Thoracic aorta (tissue), 2 donors: Measurements from ENCODE around the gene HOGA1. TPM values are rescaled to one million over a fixed set of nuclear protein-coding genes. Genes with fewer than 3 reads are reported as not detected.
"Not testable (repeated sequence)": the region's sequence is repeated elsewhere in the genome, so short reads cannot be mapped to it uniquely, and the experiment has no call there.

Experiments
- ATAC-seq: fragments of 150-250 bp; one replicate; pipeline ENCODE4 v1.8.0; 2017; ENCODE audit warnings: low read depth; ENCODE audit not compliant: insufficient number of reproducible peaks, low FRiP score
- DNase-seq: peaks from one replicate; pipeline ENCODE4 v3.0.0-alpha.2; 2020; ENCODE audit warnings: low spot score
- H3K27ac ChIP-seq, 2 donors: fragments of 200-600 bp; sonication (generic); 1 replicate in 1 of 2; 2 replicates in 1 of 2; pipeline ENCODE4 v1.5.1; 2016; ENCODE audit warnings: mild to moderate bottlenecking in 2 of 2, moderate library complexity in 2 of 2
- H3K27me3 ChIP-seq: fragments of 200-600 bp; sonication (generic); replicated peaks from 2 replicates; pipeline ENCODE4 v1.6.0; 2016; ENCODE audit warnings: mild to moderate bottlenecking; ENCODE audit not compliant: insufficient read depth
- H3K36me3 ChIP-seq: fragments of 200-600 bp; sonication (generic); one replicate; pipeline ENCODE4 v1.5.1; 2016
- H3K4me1 ChIP-seq, 2 donors: fragments of 200-600 bp; sonication (generic); 1 replicate in 1 of 2; 2 replicates in 1 of 2; pipeline versions ENCODE4 v1.5.1 to v1.6.0; 2016; ENCODE audit warnings: low read depth in 2 of 2, mild to moderate bottlenecking in 1 of 2; ENCODE audit not compliant: control insufficient read depth in 1 of 2
- H3K4me3 ChIP-seq: fragments of 200-600 bp; sonication (generic); 2 replicates; pipeline ENCODE4 v1.5.1; 2016; ENCODE audit warnings: mild to moderate bottlenecking
- H3K9me3 ChIP-seq: fragments of 200-600 bp; sonication (generic); 2 replicates; pipeline ENCODE4 v1.5.1; 2016
- total RNA-seq, 2 donors: library from RNA; depleted of rRNA; stranded (reverse); fragments of >200 nt; gene quantifications; one replicate each; pipeline versions ENCODE4 v1.1.0 to v1.2.3, GENCODE V29; 2016
- TF ChIP-seq, protein P1 (sequence below): fragments of 200-600 bp; sonication (generic); IDR thresholded peaks from one replicate; pipeline ENCODE4 v1.5.1; 2019; ENCODE audit warnings: antibody characterized with exemption

The HOGA1 gene
- total RNA-seq, 2 donors from 2014 or later = 7.0 to 12.3 TPM

DNA sequence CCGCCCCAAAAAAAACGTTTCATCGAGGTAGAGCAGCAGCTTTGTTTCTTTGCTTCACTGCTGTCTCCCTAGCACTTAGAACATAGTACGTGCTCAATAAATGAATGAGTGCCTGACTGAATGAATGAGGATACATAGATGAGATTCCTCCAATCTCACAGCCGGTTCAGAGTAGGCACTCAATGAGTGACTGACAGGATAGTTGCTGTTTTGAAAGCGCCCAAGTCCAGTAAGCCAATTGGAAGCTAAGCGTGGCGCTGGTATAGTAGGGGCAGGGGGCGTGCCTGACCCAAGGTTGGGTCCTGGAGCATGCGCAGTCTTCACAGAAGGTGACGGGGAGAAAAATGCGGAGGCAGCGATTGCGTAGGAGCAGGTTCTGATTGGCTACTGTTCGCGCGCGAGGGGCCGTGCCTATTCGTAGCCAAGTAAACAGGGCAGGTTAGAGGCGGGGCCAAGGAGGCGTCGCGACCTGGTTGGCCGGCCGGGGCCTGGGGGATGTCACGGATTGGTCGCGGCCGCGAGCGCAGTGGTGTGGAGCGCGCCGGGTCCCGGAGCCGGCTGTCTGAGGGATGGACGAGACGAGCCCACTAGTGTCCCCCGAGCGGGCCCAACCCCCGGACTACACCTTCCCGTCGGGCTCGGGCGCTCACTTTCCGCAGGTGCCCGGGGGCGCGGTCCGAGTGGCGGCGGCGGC is 56.1 kb downstream of the HOGA1 start, which contains the start of gene PI4K2A:
Gene PI4K2A (plus strand): TSS at position 498 of the 694 bp plus-strand sequence. CDS start 72 bp downstream, at position 570.
- Histone ChIP-seq H3K4me1 (peaks cover 15 to 27% of the 10 kb centered on the region in 2 donors), H3K36me3 (peaks cover 11% of the 10 kb centered on the region), H3K27ac (peak within 1 kb of the TSS; percentile 76 to 80), H3K27me3 (no peaks in the 10 kb centered on the region), H3K9me3 (no peaks in the 10 kb centered on the region), H3K4me3 (peak within 1 kb of the TSS; percentile 94)
- TF ChIP-seq, protein P1, sequence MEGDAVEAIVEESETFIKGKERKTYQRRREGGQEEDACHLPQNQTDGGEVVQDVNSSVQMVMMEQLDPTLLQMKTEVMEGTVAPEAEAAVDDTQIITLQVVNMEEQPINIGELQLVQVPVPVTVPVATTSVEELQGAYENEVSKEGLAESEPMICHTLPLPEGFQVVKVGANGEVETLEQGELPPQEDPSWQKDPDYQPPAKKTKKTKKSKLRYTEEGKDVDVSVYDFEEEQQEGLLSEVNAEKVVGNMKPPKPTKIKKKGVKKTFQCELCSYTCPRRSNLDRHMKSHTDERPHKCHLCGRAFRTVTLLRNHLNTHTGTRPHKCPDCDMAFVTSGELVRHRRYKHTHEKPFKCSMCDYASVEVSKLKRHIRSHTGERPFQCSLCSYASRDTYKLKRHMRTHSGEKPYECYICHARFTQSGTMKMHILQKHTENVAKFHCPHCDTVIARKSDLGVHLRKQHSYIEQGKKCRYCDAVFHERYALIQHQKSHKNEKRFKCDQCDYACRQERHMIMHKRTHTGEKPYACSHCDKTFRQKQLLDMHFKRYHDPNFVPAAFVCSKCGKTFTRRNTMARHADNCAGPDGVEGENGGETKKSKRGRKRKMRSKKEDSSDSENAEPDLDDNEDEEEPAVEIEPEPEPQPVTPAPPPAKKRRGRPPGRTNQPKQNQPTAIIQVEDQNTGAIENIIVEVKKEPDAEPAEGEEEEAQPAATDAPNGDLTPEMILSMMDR = no peak
- peak; percentile 95 for ATAC-seq
- peak; percentile 97 for DNase-seq

DNA sequence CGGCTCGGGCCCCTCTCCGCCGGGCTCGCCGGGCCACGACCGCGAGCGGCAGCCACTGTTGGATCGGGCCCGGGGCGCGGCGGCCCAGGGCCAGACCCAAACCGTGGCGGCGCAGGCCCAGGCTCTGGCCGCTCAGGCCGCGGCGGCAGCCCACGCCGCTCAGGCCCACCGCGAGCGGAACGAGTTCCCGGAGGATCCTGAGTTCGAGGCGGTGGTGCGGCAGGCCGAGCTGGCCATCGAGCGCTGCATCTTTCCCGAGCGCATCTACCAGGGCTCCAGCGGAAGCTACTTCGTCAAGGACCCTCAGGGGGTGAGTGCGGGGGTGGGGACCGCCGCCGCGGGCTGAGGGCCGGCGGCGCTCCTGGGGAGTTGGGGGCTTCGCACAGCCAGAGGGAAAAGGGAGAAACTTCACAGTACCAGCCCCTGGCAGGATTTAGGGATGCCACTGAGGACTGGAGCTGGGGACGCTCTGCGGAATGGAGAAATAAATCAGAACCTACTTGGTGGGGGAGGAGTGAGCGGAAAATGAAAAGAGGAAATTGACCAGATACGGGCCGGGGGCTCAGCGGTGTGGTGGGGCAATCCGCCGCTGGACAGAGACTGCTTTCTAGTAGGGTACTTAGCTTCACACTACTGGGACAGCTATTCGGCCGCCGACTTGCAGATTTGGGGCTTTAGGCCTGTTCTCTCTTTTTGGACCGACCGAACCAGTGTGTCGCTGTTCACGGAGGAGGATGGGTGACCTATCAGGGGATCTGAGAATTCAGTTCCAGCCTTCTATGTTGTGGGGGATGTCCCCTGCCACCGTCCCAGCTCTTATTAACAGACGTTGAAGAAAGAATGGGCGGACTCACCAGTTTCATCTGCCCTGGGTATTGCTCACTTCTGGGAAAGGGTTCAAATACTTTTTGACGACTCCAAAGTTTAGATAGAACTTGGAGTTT is 57.0 kb downstream of the HOGA1 start:
- peaks cover 11% of the 10 kb centered on the region for H3K36me3 ChIP-seq
- peak; percentile 46 for ATAC-seq
- H3K4me1 ChIP-seq = peaks cover 15 to 27% of the 10 kb centered on the region in 2 donors
- DNase-seq = no peak
- H3K27me3 ChIP-seq = no peaks in the 10 kb centered on the region
- peak overlapping the region; percentile 94 for H3K4me3 ChIP-seq
- H3K9me3 ChIP-seq = no peaks in the 10 kb centered on the region
- peak overlapping the region; percentile 76 to 80 for H3K27ac ChIP-seq
- TF ChIP-seq, protein P1 = no peak

DNA sequence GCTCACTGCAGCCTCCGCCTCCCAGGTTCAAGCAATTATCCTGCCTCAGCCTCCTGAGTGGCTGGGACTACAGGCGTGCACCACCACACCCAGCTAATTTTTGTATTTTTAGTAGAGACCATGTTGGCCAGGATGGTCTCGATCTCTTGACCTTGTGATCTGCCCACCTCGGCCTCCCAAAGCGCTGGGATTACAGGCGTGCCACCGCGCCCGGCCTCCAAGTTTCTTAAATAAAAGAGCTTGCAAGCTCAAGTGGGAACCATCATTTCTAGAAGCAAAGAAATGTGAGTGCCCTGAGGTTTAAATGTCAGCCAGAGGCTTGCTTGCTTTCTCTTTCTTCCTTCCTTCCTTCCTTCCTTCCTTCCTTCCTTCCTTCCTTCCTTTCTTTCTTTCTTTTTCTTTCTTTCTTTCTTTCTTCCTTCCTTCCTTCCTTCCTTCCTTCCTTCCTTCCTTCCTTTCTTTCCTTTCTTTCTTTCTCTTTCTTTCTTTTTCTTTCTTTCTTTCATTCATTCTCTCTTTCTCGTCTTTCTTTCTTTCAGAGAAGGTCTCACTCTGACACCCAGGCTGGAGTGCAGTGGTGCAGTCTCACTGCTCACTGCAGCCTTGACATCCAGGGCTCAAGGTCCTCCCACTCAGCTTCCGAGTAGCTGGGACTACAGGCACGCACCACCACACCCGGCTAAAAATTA is 58.4 kb downstream of the HOGA1 start:
- H3K36me3 ChIP-seq = peaks cover 11% of the 10 kb centered on the region
- not testable (repeated sequence) for DNase-seq, ATAC-seq, H3K27me3 ChIP-seq, H3K27ac ChIP-seq, H3K9me3 ChIP-seq
- peak overlapping the region; percentile 94 for H3K4me3 ChIP-seq
- peaks cover 15 to 31% of the 10 kb centered on the region in 2 donors for H3K4me1 ChIP-seq

DNA sequence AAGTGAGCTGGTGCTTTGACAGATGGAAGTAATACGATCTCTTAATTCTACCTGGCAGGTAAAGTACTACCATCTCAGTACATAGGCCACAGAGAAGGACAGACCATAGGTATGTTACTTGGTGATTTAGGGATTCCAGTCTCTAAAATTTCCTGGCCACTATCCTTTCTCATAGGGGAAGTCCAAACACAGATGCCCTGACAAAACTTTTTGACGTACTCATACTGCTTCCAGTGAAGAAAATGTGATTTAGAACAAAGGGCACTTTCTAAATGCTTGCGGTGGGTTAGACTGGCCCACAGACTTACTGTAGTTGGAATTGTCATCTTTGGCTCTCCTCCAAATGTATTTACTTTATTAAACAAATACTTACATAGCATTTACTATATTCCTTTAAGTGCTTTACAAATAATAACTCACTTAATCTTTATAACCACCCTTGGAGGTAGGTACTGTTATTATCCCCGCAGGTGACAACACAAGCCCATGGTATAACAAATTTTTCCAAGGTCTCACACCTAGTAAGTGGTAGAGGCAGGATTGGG is 59.3 kb downstream of the HOGA1 start:
- Histone ChIP-seq H3K4me3 (no peak overlapping the region), H3K27me3 (no peaks in the 10 kb centered on the region), H3K4me1 (peaks cover 15 to 39% of the 10 kb centered on the region in 2 donors), H3K9me3 (no peaks in the 10 kb centered on the region), H3K36me3 (peaks cover 11% of the 10 kb centered on the region), H3K27ac (no peak overlapping the region)
- TF ChIP-seq, protein P1 = no peak
- ATAC-seq (no peak), DNase-seq (no peak)

DNA sequence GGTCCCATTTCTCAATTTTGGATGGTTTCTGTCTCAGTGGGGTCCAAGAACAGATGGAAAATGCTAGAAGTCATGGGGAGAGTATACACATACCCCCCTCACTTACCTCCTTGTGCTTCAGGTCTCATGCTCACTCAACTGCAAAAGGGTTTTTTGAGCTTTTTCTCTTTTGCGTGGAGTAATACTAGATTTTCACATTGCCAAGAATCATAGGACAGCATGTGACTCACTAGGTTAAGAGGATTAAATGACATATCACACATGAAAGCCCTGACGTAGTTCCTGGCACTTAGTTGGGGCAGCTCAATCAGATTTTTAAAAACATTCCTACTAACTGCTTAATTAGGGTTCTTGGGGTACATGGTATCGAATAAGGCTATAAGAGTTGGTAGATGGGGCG is 60.7 kb downstream of the HOGA1 start:
- TF ChIP-seq, protein P1 = no peak
- DNase-seq (no peak), ATAC-seq (no peak)
- Histone ChIP-seq H3K4me1 (peaks cover 24 to 53% of the 10 kb centered on the region in 2 donors), H3K9me3 (no peaks in the 10 kb centered on the region), H3K4me3 (no peak overlapping the region), H3K36me3 (peaks cover 11% of the 10 kb centered on the region), H3K27ac (no peak overlapping the region), H3K27me3 (no peaks in the 10 kb centered on the region)
